ENCODE measurements around the gene VSIG10.

The VSIG10 gene

GRCh38 chr12:118035190-118036041 is 68.4 kb downstream of the VSIG10 start:
- H3K27ac ChIP-seq (ENCODE audit: poor library complexity, severe bottlenecking), result no peak overlapping the region
- H3K4me3 ChIP-seq (ENCODE audit: severe bottlenecking), result no peak overlapping the region
- H3K4me1 ChIP-seq (ENCODE audit: insufficient read depth, poor library complexity, severe bottlenecking), result peaks cover 3% of the 10 kb centered on the region
- ATAC-seq (ENCODE audit: low read depth), result peak; percentile 40; the same call in 2 of the 3 replicates
- no peaks in the 10 kb centered on the region for H3K27me3 ChIP-seq (ENCODE audit: insufficient read depth, poor library complexity, severe bottlenecking)
- TF ChIP-seq CTCF (IDR thresholded peaks at IDR 0.05; ENCODE audit: poor library complexity, severe bottlenecking), result peak; percentile 43
- H3K9me3 ChIP-seq (ENCODE audit: severe bottlenecking), result no peaks in the 10 kb centered on the region
- H3K36me3 ChIP-seq (ENCODE audit: low read depth), result peaks cover 86% of the 10 kb centered on the region
- no peak for DNase-seq (ENCODE audit: low spot score)

GRCh38 chr12:118034429-118035189 is 69.2 kb downstream of the VSIG10 start:
- Histone ChIP-seq H3K9me3 (ENCODE audit: severe bottlenecking) (no peaks in the 10 kb centered on the region), H3K4me1 (ENCODE audit: insufficient read depth, poor library complexity, severe bottlenecking) (peaks cover 3% of the 10 kb centered on the region), H3K4me3 (ENCODE audit: severe bottlenecking) (no peak overlapping the region), H3K36me3 (ENCODE audit: low read depth) (peaks cover 91% of the 10 kb centered on the region), H3K27me3 (ENCODE audit: insufficient read depth, poor library complexity, severe bottlenecking) (no peaks in the 10 kb centered on the region), H3K27ac (ENCODE audit: poor library complexity, severe bottlenecking) (peak overlapping the region; percentile 23)
- TF ChIP-seq CTCF (IDR thresholded peaks at IDR 0.05; ENCODE audit: poor library complexity, severe bottlenecking), result peak; percentile 60
- peak; percentile 67 for ATAC-seq (ENCODE audit: low read depth)
- no peak for DNase-seq (ENCODE audit: low spot score)

- no peak for DNase-seq (ENCODE audit: low spot score)
- H3K36me3 ChIP-seq (ENCODE audit: low read depth), result peaks cover 99% of the 10 kb centered on the region
Observed at GRCh38 chr12:118033902-118034301, 69.9 kb downstream of the VSIG10 start.

GRCh38 chr12:118033323-118033722 is 70.5 kb downstream of the VSIG10 start:
- H3K4me1 ChIP-seq (ENCODE audit: insufficient read depth, poor library complexity, severe bottlenecking), result peaks cover 3% of the 10 kb centered on the region
- ATAC-seq (ENCODE audit: low read depth) (peak; percentile 13; the same call in 1 of the 3 replicates), DNase-seq (ENCODE audit: low spot score) (no peak)
- H3K27me3 ChIP-seq (ENCODE audit: insufficient read depth, poor library complexity, severe bottlenecking), result no peaks in the 10 kb centered on the region
- peaks cover 97% of the 10 kb centered on the region for H3K36me3 ChIP-seq (ENCODE audit: low read depth)
- no peak overlapping the region for H3K4me3 ChIP-seq (ENCODE audit: severe bottlenecking)
- TF ChIP-seq CTCF (IDR thresholded peaks at IDR 0.05; ENCODE audit: poor library complexity, severe bottlenecking), result no peak
- no peaks in the 10 kb centered on the region for H3K9me3 ChIP-seq (ENCODE audit: severe bottlenecking)
- peak overlapping the region; percentile 23 for H3K27ac ChIP-seq (ENCODE audit: poor library complexity, severe bottlenecking)

More at GRCh38 chr12:118033902-118034301, 69.9 kb downstream of the VSIG10 start:
- H3K27me3 ChIP-seq (ENCODE audit: insufficient read depth, poor library complexity, severe bottlenecking), result no peaks in the 10 kb centered on the region
- H3K27ac ChIP-seq (ENCODE audit: poor library complexity, severe bottlenecking), result peak overlapping the region; percentile 23
- ATAC-seq (ENCODE audit: low read depth), result peak; percentile 13; the same call in 1 of the 3 replicates
- H3K4me3 ChIP-seq (ENCODE audit: severe bottlenecking), result no peak overlapping the region
- no peak for TF ChIP-seq CTCF (IDR thresholded peaks at IDR 0.05; ENCODE audit: poor library complexity, severe bottlenecking)
- H3K9me3 ChIP-seq (ENCODE audit: severe bottlenecking), result no peaks in the 10 kb centered on the region
- peaks cover 3% of the 10 kb centered on the region for H3K4me1 ChIP-seq (ENCODE audit: insufficient read depth, poor library complexity, severe bottlenecking)
